ENCODE results near the gene NCOA5.

DNA sequence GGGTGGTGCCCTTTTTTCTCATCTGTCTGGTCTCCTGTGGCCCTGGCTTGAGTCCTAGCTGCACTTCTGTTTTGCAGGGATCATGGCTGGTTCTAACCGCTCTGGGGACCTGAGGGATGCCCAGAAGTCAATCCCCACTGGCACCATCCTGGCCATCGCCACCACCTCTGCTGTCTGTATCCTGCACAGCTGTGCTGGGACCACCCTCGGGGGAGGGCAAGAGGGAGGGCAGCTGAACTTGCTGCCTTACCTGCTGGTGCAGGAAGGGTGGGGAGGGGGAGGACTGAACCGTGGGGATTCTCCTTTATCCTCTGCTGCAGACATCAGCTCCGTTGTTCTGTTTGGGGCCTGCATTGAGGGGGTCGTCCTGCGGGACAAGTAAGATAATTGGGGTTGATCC, 46.2 kb downstream of the NCOA5 start:
- TF ChIP-seq, protein P1, sequence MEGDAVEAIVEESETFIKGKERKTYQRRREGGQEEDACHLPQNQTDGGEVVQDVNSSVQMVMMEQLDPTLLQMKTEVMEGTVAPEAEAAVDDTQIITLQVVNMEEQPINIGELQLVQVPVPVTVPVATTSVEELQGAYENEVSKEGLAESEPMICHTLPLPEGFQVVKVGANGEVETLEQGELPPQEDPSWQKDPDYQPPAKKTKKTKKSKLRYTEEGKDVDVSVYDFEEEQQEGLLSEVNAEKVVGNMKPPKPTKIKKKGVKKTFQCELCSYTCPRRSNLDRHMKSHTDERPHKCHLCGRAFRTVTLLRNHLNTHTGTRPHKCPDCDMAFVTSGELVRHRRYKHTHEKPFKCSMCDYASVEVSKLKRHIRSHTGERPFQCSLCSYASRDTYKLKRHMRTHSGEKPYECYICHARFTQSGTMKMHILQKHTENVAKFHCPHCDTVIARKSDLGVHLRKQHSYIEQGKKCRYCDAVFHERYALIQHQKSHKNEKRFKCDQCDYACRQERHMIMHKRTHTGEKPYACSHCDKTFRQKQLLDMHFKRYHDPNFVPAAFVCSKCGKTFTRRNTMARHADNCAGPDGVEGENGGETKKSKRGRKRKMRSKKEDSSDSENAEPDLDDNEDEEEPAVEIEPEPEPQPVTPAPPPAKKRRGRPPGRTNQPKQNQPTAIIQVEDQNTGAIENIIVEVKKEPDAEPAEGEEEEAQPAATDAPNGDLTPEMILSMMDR (conservative IDR thresholded peaks at IDR 0.05; ENCODE audit: low read depth in 2 of 2), result no peak
- TF ChIP-seq POLR2AphosphoS5 (IDR thresholded peaks at IDR 0.05; ENCODE audit: low read depth) (no peak), EZH2phosphoT487 (IDR thresholded peaks at IDR 0.05; ENCODE audit: unreplicated experiment) (no peak), EZH2 (IDR thresholded peaks at IDR 0.05; ENCODE audit: low read depth, unreplicated experiment) (no peak), JUNB (IDR thresholded peaks at IDR 0.05; ENCODE audit: unreplicated experiment) (no peak), CREB1 (CRISPR knock-in tag; IDR thresholded peaks at IDR 0.05; ENCODE audit: low read depth) (no peak), ZNF331 (CRISPR knock-in tag; IDR thresholded peaks at IDR 0.05; ENCODE audit: low read depth) (no peak)
- TF ChIP-seq, protein P2, sequence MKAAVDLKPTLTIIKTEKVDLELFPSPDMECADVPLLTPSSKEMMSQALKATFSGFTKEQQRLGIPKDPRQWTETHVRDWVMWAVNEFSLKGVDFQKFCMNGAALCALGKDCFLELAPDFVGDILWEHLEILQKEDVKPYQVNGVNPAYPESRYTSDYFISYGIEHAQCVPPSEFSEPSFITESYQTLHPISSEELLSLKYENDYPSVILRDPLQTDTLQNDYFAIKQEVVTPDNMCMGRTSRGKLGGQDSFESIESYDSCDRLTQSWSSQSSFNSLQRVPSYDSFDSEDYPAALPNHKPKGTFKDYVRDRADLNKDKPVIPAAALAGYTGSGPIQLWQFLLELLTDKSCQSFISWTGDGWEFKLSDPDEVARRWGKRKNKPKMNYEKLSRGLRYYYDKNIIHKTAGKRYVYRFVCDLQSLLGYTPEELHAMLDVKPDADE (IDR thresholded peaks at IDR 0.05), result no peak
- TF ChIP-seq, protein P3, sequence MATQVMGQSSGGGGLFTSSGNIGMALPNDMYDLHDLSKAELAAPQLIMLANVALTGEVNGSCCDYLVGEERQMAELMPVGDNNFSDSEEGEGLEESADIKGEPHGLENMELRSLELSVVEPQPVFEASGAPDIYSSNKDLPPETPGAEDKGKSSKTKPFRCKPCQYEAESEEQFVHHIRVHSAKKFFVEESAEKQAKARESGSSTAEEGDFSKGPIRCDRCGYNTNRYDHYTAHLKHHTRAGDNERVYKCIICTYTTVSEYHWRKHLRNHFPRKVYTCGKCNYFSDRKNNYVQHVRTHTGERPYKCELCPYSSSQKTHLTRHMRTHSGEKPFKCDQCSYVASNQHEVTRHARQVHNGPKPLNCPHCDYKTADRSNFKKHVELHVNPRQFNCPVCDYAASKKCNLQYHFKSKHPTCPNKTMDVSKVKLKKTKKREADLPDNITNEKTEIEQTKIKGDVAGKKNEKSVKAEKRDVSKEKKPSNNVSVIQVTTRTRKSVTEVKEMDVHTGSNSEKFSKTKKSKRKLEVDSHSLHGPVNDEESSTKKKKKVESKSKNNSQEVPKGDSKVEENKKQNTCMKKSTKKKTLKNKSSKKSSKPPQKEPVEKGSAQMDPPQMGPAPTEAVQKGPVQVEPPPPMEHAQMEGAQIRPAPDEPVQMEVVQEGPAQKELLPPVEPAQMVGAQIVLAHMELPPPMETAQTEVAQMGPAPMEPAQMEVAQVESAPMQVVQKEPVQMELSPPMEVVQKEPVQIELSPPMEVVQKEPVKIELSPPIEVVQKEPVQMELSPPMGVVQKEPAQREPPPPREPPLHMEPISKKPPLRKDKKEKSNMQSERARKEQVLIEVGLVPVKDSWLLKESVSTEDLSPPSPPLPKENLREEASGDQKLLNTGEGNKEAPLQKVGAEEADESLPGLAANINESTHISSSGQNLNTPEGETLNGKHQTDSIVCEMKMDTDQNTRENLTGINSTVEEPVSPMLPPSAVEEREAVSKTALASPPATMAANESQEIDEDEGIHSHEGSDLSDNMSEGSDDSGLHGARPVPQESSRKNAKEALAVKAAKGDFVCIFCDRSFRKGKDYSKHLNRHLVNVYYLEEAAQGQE (IDR thresholded peaks at IDR 0.05; ENCODE audit: unreplicated experiment), result no peak
